H9 (cell line): ENCODE results near the gene VDAC2. TPM values are rescaled to one million over a fixed set of nuclear protein-coding genes. Genes with fewer than 3 reads are reported as not detected.

Experiments used
- DNase-seq: peaks from one replicate; pipeline ENCODE4 v3.0.0-alpha.2; 2017
- H2AFZ ChIP-seq: one replicate; pipeline ENCODE4 v1.6.1; 2013; ENCODE audit warnings: mild to moderate bottlenecking, low read length, control low read depth, moderate library complexity
- H2AK5ac ChIP-seq: 2 replicates; pipeline ENCODE4 v1.6.1; 2013; ENCODE audit warnings: low read length, control low read depth, mixed read lengths; ENCODE audit not compliant: insufficient read length
- H2BK120ac ChIP-seq: one replicate; pipeline ENCODE4 v1.6.1; 2013; ENCODE audit warnings: low read depth, mild to moderate bottlenecking, low read length, control low read depth, inconsistent platforms; ENCODE audit not compliant: poor library complexity, severe bottlenecking
- H2BK12ac ChIP-seq: 2 replicates; pipeline ENCODE4 v1.6.1; 2013; ENCODE audit warnings: low read length, control low read depth, mixed read lengths, low read depth; ENCODE audit not compliant: insufficient read length
- H2BK15ac ChIP-seq: 2 replicates; pipeline ENCODE4 v1.6.1; 2013; ENCODE audit warnings: low read depth, low read length, control low read depth
- H2BK20ac ChIP-seq: one replicate; pipeline ENCODE4 v1.6.1; 2013; ENCODE audit warnings: low read depth, mild to moderate bottlenecking, low read length, control low read depth, inconsistent platforms; ENCODE audit not compliant: poor library complexity, severe bottlenecking
- H2BK5ac ChIP-seq: 2 replicates; pipeline ENCODE4 v1.6.1; 2013; ENCODE audit warnings: low read length, control low read depth, mixed read lengths; ENCODE audit not compliant: insufficient read length
- H3K14ac ChIP-seq: 2 replicates; pipeline ENCODE4 v1.6.1; 2013; ENCODE audit warnings: low read length, control low read depth; ENCODE audit not compliant: insufficient read depth
- H3K18ac ChIP-seq: 2 replicates; pipeline ENCODE4 v1.6.1; 2013; ENCODE audit warnings: low read depth, mild to moderate bottlenecking, mixed read lengths, low read length, control low read depth; ENCODE audit not compliant: insufficient read length
- H3K23ac ChIP-seq: 2 replicates; pipeline ENCODE4 v1.6.1; 2013; ENCODE audit warnings: low read length, control low read depth, mixed read lengths, low read depth; ENCODE audit not compliant: insufficient read length
- H3K23me2 ChIP-seq: 2 replicates; pipeline ENCODE4 v1.6.1; 2013; ENCODE audit warnings: low read depth, mild to moderate bottlenecking, mixed read lengths, low read length, control low read depth; ENCODE audit not compliant: insufficient read length, poor library complexity, severe bottlenecking
- H3K27ac ChIP-seq: 2 replicates; pipeline ENCODE4 v1.5.1; 2013; ENCODE audit warnings: low read length, control low read depth, mixed read lengths, low read depth; ENCODE audit not compliant: insufficient read length
- H3K27me3 ChIP-seq: 2 replicates; pipeline ENCODE4 v1.6.1; 2013; ENCODE audit warnings: low read length, control low read depth, inconsistent platforms; ENCODE audit not compliant: insufficient read depth
- H3K4ac ChIP-seq: 2 replicates; pipeline ENCODE4 v1.6.1; 2013; ENCODE audit warnings: low read depth, mild to moderate bottlenecking, control low read depth, inconsistent platforms, low read length, moderate library complexity
- H3K4me1 ChIP-seq: 2 replicates; pipeline ENCODE4 v1.6.1; 2013; ENCODE audit warnings: low read length, control low read depth, inconsistent platforms; ENCODE audit not compliant: insufficient read depth
- H3K4me2 ChIP-seq: 2 replicates; pipeline ENCODE4 v1.6.1; 2013; ENCODE audit warnings: low read length, control low read depth, mixed read lengths; ENCODE audit not compliant: insufficient read length, insufficient read depth
- H3K56ac ChIP-seq: 2 replicates; pipeline ENCODE4 v1.6.1; 2013; ENCODE audit warnings: low read depth, mild to moderate bottlenecking, mixed read lengths, low read length, control low read depth; ENCODE audit not compliant: insufficient read length
- H3K79me1 ChIP-seq: 2 replicates; pipeline ENCODE4 v1.6.1; 2013; ENCODE audit warnings: low read depth, mild to moderate bottlenecking, moderate library complexity, low read length, control low read depth, inconsistent platforms; ENCODE audit not compliant: insufficient read depth, poor library complexity, severe bottlenecking
- H3K79me2 ChIP-seq: 2 replicates; pipeline ENCODE4 v1.6.1; 2013; ENCODE audit warnings: low read length, control low read depth, inconsistent platforms; ENCODE audit not compliant: insufficient read depth
- H3K9ac ChIP-seq: 2 replicates; pipeline ENCODE4 v1.6.1; 2013; ENCODE audit warnings: low read length, control low read depth, mixed read lengths; ENCODE audit not compliant: insufficient read length; ENCODE audit errors: extremely low read depth
- H3K9me3 ChIP-seq: one replicate; pipeline ENCODE4 v1.6.1; 2013; ENCODE audit warnings: low read depth, low read length, inconsistent platforms; ENCODE audit not compliant: control insufficient read depth
- H3T11ph ChIP-seq: one replicate; pipeline ENCODE4 v1.6.1; 2013; ENCODE audit warnings: mild to moderate bottlenecking, low read length, control low read depth, inconsistent platforms
- H4K20me1 ChIP-seq: one replicate; pipeline ENCODE4 v1.6.1; 2013; ENCODE audit not compliant: control insufficient read depth, insufficient read length, insufficient read depth
- H4K5ac ChIP-seq: 2 replicates; pipeline ENCODE4 v1.6.1; 2013; ENCODE audit warnings: low read depth, mild to moderate bottlenecking, mixed read lengths, low read length, control low read depth; ENCODE audit not compliant: insufficient read length
- H4K8ac ChIP-seq: replicated peaks from 2 replicates; pipeline ENCODE4 v1.6.1; 2013; ENCODE audit warnings: low read length, control low read depth, mixed read lengths, low read depth; ENCODE audit not compliant: insufficient read length
- H4K91ac ChIP-seq: 2 replicates; pipeline ENCODE4 v1.6.1; 2013; ENCODE audit warnings: low read depth, mild to moderate bottlenecking, moderate library complexity, mixed read lengths, low read length, control low read depth; ENCODE audit not compliant: insufficient read length
- H3K27ac Mint-ChIP-seq, 3 experiments: 2 replicates in 2 of 3; 3 replicates in 1 of 3; pipeline ENCODE4 v1.8.0; 2020 to 2021; ENCODE audit warnings: mixed read lengths in 3 of 3, mild to moderate bottlenecking in 1 of 3, moderate library complexity in 1 of 3
- H3K27me3 Mint-ChIP-seq: 2 replicates; pipeline ENCODE4 v1.8.0; 2021; ENCODE audit warnings: low read depth, mild to moderate bottlenecking, moderate library complexity, mixed read lengths
- H3K36me3 Mint-ChIP-seq, 3 experiments: 2 replicates in 2 of 3; 3 replicates in 1 of 3; pipeline ENCODE4 v1.8.0; 2020 to 2021; ENCODE audit warnings: low read depth in 3 of 3, mixed read lengths in 3 of 3; ENCODE audit not compliant: insufficient read depth in 1 of 3
- H3K4me1 Mint-ChIP-seq, 2 experiments: 2 replicates each; pipeline ENCODE4 v1.8.0; 2020; ENCODE audit warnings: mixed read lengths in 2 of 2
- H3K4me3 Mint-ChIP-seq, 2 experiments: 2 replicates in 1 of 2; 3 replicates in 1 of 2; pipeline ENCODE4 v1.8.0; 2020 to 2021; ENCODE audit warnings: mild to moderate bottlenecking in 2 of 2, mixed read lengths in 2 of 2, moderate library complexity in 1 of 2
- H3K9me3 Mint-ChIP-seq, 2 experiments: 2 replicates in 1 of 2; 3 replicates in 1 of 2; pipeline ENCODE4 v1.8.0; 2020; ENCODE audit warnings: mild to moderate bottlenecking in 2 of 2, mixed read lengths in 2 of 2, moderate library complexity in 1 of 2
- WGBS: extraction: QIAGEN DNeasy Blood & Tissue Kit; methylation state at CpG from one replicate; pipeline ENCODE4 v1.1.7; 2013; ENCODE audit warnings: missing lambda C conversion rate, low lambda C conversion rate, mixed read lengths; ENCODE audit not compliant: insufficient read length; ENCODE audit errors: extremely low coverage; 5-methylcytosine and 5-hydroxymethylcytosine counted together
- total RNA-seq: library from RNA; stranded (reverse); gene quantifications from 2 replicates; pipeline ENCODE4 v1.2.1, GENCODE V29; 2021
- TF ChIP-seq, protein P1 (sequence below): fragments of 200-600 bp; sonication (generic); conservative IDR thresholded peaks from 3 replicates; pipeline ENCODE4 v1.8.0; 2021; ENCODE audit warnings: antibody characterized with exemption, mild to moderate bottlenecking

Gene VDAC2
- total RNA-seq, 1 experiment from 2014 or later = 271 TPM

DNA sequence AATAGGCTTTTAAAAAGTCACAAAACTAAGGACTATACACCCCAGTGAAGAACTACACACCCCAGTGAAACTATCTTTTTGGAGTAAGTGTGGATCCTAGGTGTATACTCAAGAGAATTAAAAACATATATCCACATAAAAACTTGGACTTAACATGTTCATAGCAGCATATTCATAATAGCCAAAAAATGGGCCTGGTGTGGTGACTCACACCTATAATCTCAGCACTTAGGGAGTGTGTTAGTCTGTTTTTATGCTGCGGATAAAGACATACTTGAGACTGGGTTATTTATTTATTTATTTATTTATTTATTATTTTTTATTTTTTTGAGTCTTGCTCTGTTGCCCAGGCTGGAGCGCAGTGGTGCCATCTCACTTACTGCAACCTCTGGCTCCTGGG is 44.1 kb downstream of the VDAC2 start:
- no peak overlapping the region for H3K56ac ChIP-seq
- no peak overlapping the region for H3K18ac ChIP-seq
- H3K23ac ChIP-seq = no peak overlapping the region
- no peak overlapping the region for H2BK5ac ChIP-seq
- H3K9me3 ChIP-seq = peaks cover 8% of the 10 kb centered on the region
- no peak overlapping the region for H2AK5ac ChIP-seq
- H4K5ac ChIP-seq = no peak overlapping the region
- H3K4me1 Mint-ChIP-seq = no peaks in the 10 kb centered on the region
- TF ChIP-seq, protein P1, sequence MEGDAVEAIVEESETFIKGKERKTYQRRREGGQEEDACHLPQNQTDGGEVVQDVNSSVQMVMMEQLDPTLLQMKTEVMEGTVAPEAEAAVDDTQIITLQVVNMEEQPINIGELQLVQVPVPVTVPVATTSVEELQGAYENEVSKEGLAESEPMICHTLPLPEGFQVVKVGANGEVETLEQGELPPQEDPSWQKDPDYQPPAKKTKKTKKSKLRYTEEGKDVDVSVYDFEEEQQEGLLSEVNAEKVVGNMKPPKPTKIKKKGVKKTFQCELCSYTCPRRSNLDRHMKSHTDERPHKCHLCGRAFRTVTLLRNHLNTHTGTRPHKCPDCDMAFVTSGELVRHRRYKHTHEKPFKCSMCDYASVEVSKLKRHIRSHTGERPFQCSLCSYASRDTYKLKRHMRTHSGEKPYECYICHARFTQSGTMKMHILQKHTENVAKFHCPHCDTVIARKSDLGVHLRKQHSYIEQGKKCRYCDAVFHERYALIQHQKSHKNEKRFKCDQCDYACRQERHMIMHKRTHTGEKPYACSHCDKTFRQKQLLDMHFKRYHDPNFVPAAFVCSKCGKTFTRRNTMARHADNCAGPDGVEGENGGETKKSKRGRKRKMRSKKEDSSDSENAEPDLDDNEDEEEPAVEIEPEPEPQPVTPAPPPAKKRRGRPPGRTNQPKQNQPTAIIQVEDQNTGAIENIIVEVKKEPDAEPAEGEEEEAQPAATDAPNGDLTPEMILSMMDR = no peak
- H3K4ac ChIP-seq = no peak overlapping the region
- no CpG with 5 or more reads among the region's 2 CpGs for WGBS
- no peak overlapping the region for H3T11ph ChIP-seq
- H3K14ac ChIP-seq = no peak overlapping the region
- H3K36me3 Mint-ChIP-seq = peaks cover 9 to 15% (median 15%) of the 10 kb centered on the region in 3 experiments
- DNase-seq = no peak
- no peak overlapping the region for H3K4me3 Mint-ChIP-seq
- no peak overlapping the region for H3K4me2 ChIP-seq
- H3K27ac Mint-ChIP-seq = no peak overlapping the region
- H2BK20ac ChIP-seq = no peak overlapping the region
- no peak overlapping the region for H3K27ac ChIP-seq
- no peaks in the 10 kb centered on the region for H3K23me2 ChIP-seq
- no peaks in the 10 kb centered on the region for H3K79me2 ChIP-seq
- no peaks in the 10 kb centered on the region for H3K4me1 ChIP-seq
- H2AFZ ChIP-seq = no peak overlapping the region
- no peaks in the 10 kb centered on the region for H3K27me3 ChIP-seq
- H2BK120ac ChIP-seq = no peak overlapping the region
- peaks cover 25 to 30% of the 10 kb centered on the region in 2 experiments for H3K9me3 Mint-ChIP-seq
- H3K9ac ChIP-seq = no peak overlapping the region
- H4K8ac ChIP-seq = no peak overlapping the region
- no peak overlapping the region for H4K91ac ChIP-seq
- peaks cover 2% of the 10 kb centered on the region; the same call in 1 of the 2 replicates for H3K27me3 Mint-ChIP-seq
- no peaks in the 10 kb centered on the region for H3K79me1 ChIP-seq
- H2BK12ac ChIP-seq = no peak overlapping the region
- no peak overlapping the region for H2BK15ac ChIP-seq
- H4K20me1 ChIP-seq = no peaks in the 10 kb centered on the region
